Gastrocnemius medialis (tissue), 4 donors: Measurements from ENCODE around the gene PLXNA2.

Source experiments
- POLR2A ChIP-seq, 2 donors: fragments of 450-650 bp; IDR thresholded peaks; one replicate each; pipeline ENCODE4 v1.6.1; 2017; ENCODE audit warnings: antibody characterized with exemption in 2 of 2, mild to moderate bottlenecking in 2 of 2, moderate library complexity in 2 of 2
- TF ChIP-seq, protein P1 (sequence below), 5 experiments: fragments of 450-650 bp in 3 of 5; fragments of 200-600 bp in 2 of 5; sonication (generic) in 2 of 5; IDR thresholded peaks in 4 of 5; conservative IDR thresholded peaks in 1 of 5; 1 replicate in 4 of 5; 2 replicates in 1 of 5; pipeline ENCODE4 v1.5.1; 2016 to 2019; ENCODE audit warnings: antibody characterized with exemption in 5 of 5, mild to moderate bottlenecking in 3 of 5, moderate library complexity in 3 of 5

- TF ChIP-seq, protein P1, sequence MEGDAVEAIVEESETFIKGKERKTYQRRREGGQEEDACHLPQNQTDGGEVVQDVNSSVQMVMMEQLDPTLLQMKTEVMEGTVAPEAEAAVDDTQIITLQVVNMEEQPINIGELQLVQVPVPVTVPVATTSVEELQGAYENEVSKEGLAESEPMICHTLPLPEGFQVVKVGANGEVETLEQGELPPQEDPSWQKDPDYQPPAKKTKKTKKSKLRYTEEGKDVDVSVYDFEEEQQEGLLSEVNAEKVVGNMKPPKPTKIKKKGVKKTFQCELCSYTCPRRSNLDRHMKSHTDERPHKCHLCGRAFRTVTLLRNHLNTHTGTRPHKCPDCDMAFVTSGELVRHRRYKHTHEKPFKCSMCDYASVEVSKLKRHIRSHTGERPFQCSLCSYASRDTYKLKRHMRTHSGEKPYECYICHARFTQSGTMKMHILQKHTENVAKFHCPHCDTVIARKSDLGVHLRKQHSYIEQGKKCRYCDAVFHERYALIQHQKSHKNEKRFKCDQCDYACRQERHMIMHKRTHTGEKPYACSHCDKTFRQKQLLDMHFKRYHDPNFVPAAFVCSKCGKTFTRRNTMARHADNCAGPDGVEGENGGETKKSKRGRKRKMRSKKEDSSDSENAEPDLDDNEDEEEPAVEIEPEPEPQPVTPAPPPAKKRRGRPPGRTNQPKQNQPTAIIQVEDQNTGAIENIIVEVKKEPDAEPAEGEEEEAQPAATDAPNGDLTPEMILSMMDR (IDR thresholded peaks at IDR 0.05 in 4 of 5, conservative IDR thresholded peaks at IDR 0.05 in 1 of 5) = no peak
- TF ChIP-seq POLR2A (IDR thresholded peaks at IDR 0.05) = no peak
Measured at GRCh38 chr1:208108646-208109330, 135.4 kb downstream of the PLXNA2 start.
